Endothelial cell of umbilical vein (primary cell): ENCODE data around the gene PDE7B. TPM values are rescaled to one million over a fixed set of nuclear protein-coding genes. Genes with fewer than 3 reads are reported as not detected.

Source experiments
- BruUV-seq: library from RNA; stranded (reverse); fragments of 400-500 nt; replicated peaks from 2 replicates; lab custom pipeline; 2021; lab: Mats Ljungman, UMichigan
- CTCF ChIA-PET: fragments of 300-600, 350-600 bp; sonication (Branson Sonifier 250); formaldehyde crosslinking; loops from one replicate; lab custom pipeline; 2021; ENCODE audit warnings: antibody characterized with exemption, inconsistent platforms; lab: Charles Lee
- POLR2A ChIA-PET: fragments of 300-600, 350-600 bp; sonication (Branson Sonifier 250); formaldehyde crosslinking; loops from one replicate; lab custom pipeline; 2021; ENCODE audit warnings: antibody characterized with exemption, inconsistent platforms; lab: Charles Lee
- DNase-seq: peaks from one replicate; pipeline ENCODE4 v3.0.0-alpha.2; 2011; ENCODE audit warnings: low read depth, low spot score
- FAIRE-seq: peaks from 2 replicates; lab custom pipeline; 2011; peaks lifted over from hg19 to GRCh38; lab: Jason Lieb, UNC
- H2AFZ ChIP-seq: 2 replicates; pipeline ENCODE4 v1.6.0; 2012; ENCODE audit warnings: low read depth, low read length, control low read depth, inconsistent platforms
- H3K27ac ChIP-seq: 2 replicates; pipeline ENCODE4 v1.5.1; 2011; ENCODE audit warnings: low read depth, mild to moderate bottlenecking, control low read depth, low read length, moderate library complexity; ENCODE audit not compliant: insufficient read depth
- H3K27me3 ChIP-seq, 2 experiments: 2 replicates each; pipeline versions ENCODE4 v1.6.0 to v1.6.1; 2011; ENCODE audit warnings: low read length in 2 of 2, mixed read lengths in 1 of 2; ENCODE audit not compliant: control insufficient read depth in 2 of 2, insufficient read depth in 2 of 2
- H3K36me3 ChIP-seq, 2 experiments: 2 replicates in 1 of 2; 3 replicates in 1 of 2; pipeline ENCODE4 v1.5.1; 2011; ENCODE audit warnings: low read length in 2 of 2, mild to moderate bottlenecking in 1 of 2, moderate library complexity in 1 of 2; ENCODE audit not compliant: control insufficient read depth in 2 of 2, insufficient read depth in 2 of 2; ENCODE audit errors: extremely low read depth in 1 of 2
- H3K4me1 ChIP-seq: 3 replicates; pipeline ENCODE4 v1.5.1; 2011; ENCODE audit warnings: mild to moderate bottlenecking, low read length; ENCODE audit not compliant: control insufficient read depth, insufficient read depth; ENCODE audit errors: extremely low read depth
- H3K4me2 ChIP-seq: 2 replicates; pipeline ENCODE4 v1.6.1; 2011; ENCODE audit warnings: low read length, control low read depth, mixed read lengths; ENCODE audit not compliant: insufficient read depth
- H3K4me3 ChIP-seq, 3 experiments: fragments of 200-600 bp in 1 of 3; sonication (generic), shearing (Covaris generic) in 1 of 3; replicated peaks in 1 of 3; 2 replicates each; pipeline ENCODE4 v1.5.1; 2011 to 2016; ENCODE audit warnings: control low read depth in 3 of 3, low read length in 3 of 3, mild to moderate bottlenecking in 2 of 3, inconsistent platforms in 1 of 3, low read depth in 1 of 3, moderate library complexity in 1 of 3; ENCODE audit not compliant: insufficient read depth in 1 of 3
- H3K79me2 ChIP-seq: 2 replicates; pipeline ENCODE4 v1.6.0; 2012; ENCODE audit warnings: low read length, inconsistent platforms; ENCODE audit not compliant: control insufficient read depth, insufficient read depth
- H3K9ac ChIP-seq: replicated peaks from 2 replicates; pipeline ENCODE3; 2011; ENCODE audit warnings: low read length, control low read depth; ENCODE audit not compliant: insufficient read depth; ENCODE audit errors: extremely low read depth
- H3K9me1 ChIP-seq: replicated peaks from 3 replicates; pipeline ENCODE4 v1.6.0; 2011; ENCODE audit warnings: mild to moderate bottlenecking, low read length; ENCODE audit not compliant: control insufficient read depth, insufficient read depth; ENCODE audit errors: extremely low read depth
- H3K9me3 ChIP-seq: replicated peaks from 2 replicates; pipeline ENCODE4 v1.5.1; 2012; ENCODE audit warnings: low read length, inconsistent platforms; ENCODE audit not compliant: control insufficient read depth, insufficient read depth
- H4K20me1 ChIP-seq: replicated peaks from 2 replicates; pipeline ENCODE3; 2011; ENCODE audit warnings: mild to moderate bottlenecking, low read length; ENCODE audit not compliant: control insufficient read depth, insufficient read depth; ENCODE audit errors: extremely low read depth
- CTCF ChIP-seq, 2 donors: IDR thresholded peaks; 1 replicate in 1 of 2; 2 replicates in 1 of 2; pipeline ENCODE4 v1.5.1; 2011; ENCODE audit warnings: low read length in 2 of 2, mild to moderate bottlenecking in 2 of 2, moderate library complexity in 2 of 2, control low read depth in 1 of 2, inconsistent platforms in 1 of 2, low read depth in 1 of 2; ENCODE audit not compliant: insufficient read depth in 1 of 2; ENCODE audit errors: extremely low read depth in 1 of 2
- EZH2 ChIP-seq: IDR thresholded peaks from 2 replicates; pipeline ENCODE4 v1.6.1; 2012; ENCODE audit warnings: borderline replicate concordance, low read depth, mild to moderate bottlenecking, moderate library complexity, low read length, inconsistent platforms; ENCODE audit not compliant: severe bottlenecking
- FOS ChIP-seq: IDR thresholded peaks from 2 replicates; pipeline ENCODE4 v1.6.1; 2011; ENCODE audit warnings: mild to moderate bottlenecking, low read length, moderate library complexity, borderline replicate concordance; ENCODE audit not compliant: insufficient read depth
- GATA2 ChIP-seq: IDR thresholded peaks from 2 replicates; pipeline ENCODE4 v1.7.0; 2011; ENCODE audit warnings: low read depth, mild to moderate bottlenecking, moderate library complexity, mixed read lengths, low read length; ENCODE audit not compliant: insufficient read length, insufficient read depth
- JUN ChIP-seq: IDR thresholded peaks from 2 replicates; pipeline ENCODE4 v1.6.1; 2011; ENCODE audit warnings: borderline replicate concordance, low read depth; ENCODE audit not compliant: insufficient read length, insufficient read depth
- MAX ChIP-seq: IDR thresholded peaks from 2 replicates; pipeline ENCODE4 v1.6.1; 2011; ENCODE audit not compliant: insufficient read depth, insufficient read length
- MYC ChIP-seq: IDR thresholded peaks from one replicate; pipeline ENCODE4 v1.6.1; 2011; ENCODE audit warnings: mild to moderate bottlenecking, low read depth, low read length
- POLR2A ChIP-seq: IDR thresholded peaks from 2 replicates; pipeline ENCODE4 v1.6.1; 2012; ENCODE audit warnings: low read depth, mild to moderate bottlenecking, control low read depth, low read length
- POLR2AphosphoS5 ChIP-seq: IDR thresholded peaks from 2 replicates; pipeline ENCODE4 v1.6.1; 2012; ENCODE audit warnings: low read depth, mild to moderate bottlenecking, control low read depth, low read length, moderate library complexity; ENCODE audit not compliant: insufficient read depth
- dilution Hi-C: fragments of 300-500 bp; cut with MboI; formaldehyde crosslinking; loops from one replicate; pipeline ENCODE4 v1.15.0; 2019; ENCODE audit warnings: low sequenced_read_pairs; ENCODE audit not compliant: extremely low pct_ligation_motif_present
- intact Hi-C: fragments of 100-400 bp; cut with micrococcal nuclease; formaldehyde crosslinking; loops from one replicate; pipeline ENCODE4 v1.10.0; 2022
- polyA plus RNA-seq, 4 experiments: library from polyadenylated mRNA; depleted of rRNA in 3 of 4; stranded (reverse) in 3 of 4; unstranded in 1 of 4; fragments of >200 nt; gene quantifications; 2 replicates each; pipeline versions ENCODE4 v1.2.1 to v1.2.3, GENCODE V29; 2011 to 2012; ENCODE audit warnings: missing spikeins in 1 of 4
- total RNA-seq: library from RNA; stranded (reverse); gene quantifications from 2 replicates; pipeline ENCODE4 v1.2.3, GENCODE V29; 2021

PDE7B gene
- total and polyA plus RNA-seq, 2 donors (not counting 3 experiments of a cell fraction or from before 2014, with no cell fraction given), result 20.6 to 25.1 TPM

DNA sequence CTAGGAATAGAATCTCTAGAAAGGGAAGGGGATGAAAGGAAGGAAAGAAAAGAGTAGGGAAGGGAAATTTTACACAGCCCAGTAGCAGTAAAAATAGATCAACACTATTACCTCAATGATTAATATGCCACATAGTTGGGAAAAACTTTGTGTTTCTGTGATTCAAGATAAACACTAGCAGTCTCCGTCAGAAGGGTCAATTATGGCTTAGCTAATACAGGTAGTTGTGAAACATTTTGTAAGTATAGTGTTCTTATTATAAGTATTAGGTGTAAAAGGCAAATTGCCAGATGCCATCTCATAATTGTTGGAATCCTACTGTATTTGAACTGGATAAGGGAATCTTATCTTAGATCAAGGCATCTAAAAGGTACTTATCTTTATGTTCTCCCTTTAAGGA is 232.9 kb downstream of the PDE7B start:
- intact Hi-C loops (no loop called here), dilution Hi-C loops (no loop called here)
- no peak overlapping the region for H3K4me3 ChIP-seq
- no peak overlapping the region for H3K4me2 ChIP-seq
- BruUV-seq, result no TSS peak
- TF ChIP-seq JUN, result no peak
- TF ChIP-seq POLR2AphosphoS5, result no peak
- DNase-seq (no peak), FAIRE-seq (no peak)
- no peaks in the 10 kb centered on the region for H3K36me3 ChIP-seq
- POLR2A ChIA-PET, result no interaction called here
- H3K27ac ChIP-seq, result no peak overlapping the region
- CTCF ChIA-PET, result interaction anchor here (1.0 kb wide), 1 partner anchor 52 kb away, joined by 3 read pairs; no protein-coding TSS in a partner anchor
- no peaks in the 10 kb centered on the region for H4K20me1 ChIP-seq
- no peaks in the 10 kb centered on the region for H3K9me3 ChIP-seq
- no peaks in the 10 kb centered on the region for H3K9me1 ChIP-seq
- no peak overlapping the region for H2AFZ ChIP-seq
- H3K9ac ChIP-seq, result no peak overlapping the region
- no peaks in the 10 kb centered on the region for H3K27me3 ChIP-seq
- peaks cover 35% of the 10 kb centered on the region for H3K79me2 ChIP-seq
- peaks cover 7% of the 10 kb centered on the region for H3K4me1 ChIP-seq

- Histone ChIP-seq H2AFZ (no peak overlapping the region), H3K9me3 (no peaks in the 10 kb centered on the region), H3K4me2 (no peak overlapping the region), H3K27me3 (no peaks in the 10 kb centered on the region), H4K20me1 (no peaks in the 10 kb centered on the region), H3K79me2 (peaks cover 35% of the 10 kb centered on the region), H3K4me1 (peaks cover 7% of the 10 kb centered on the region), H3K9ac (no peak overlapping the region), H3K36me3 (no peaks in the 10 kb centered on the region), H3K27ac (no peak overlapping the region), H3K4me3 (no peak overlapping the region), H3K9me1 (no peaks in the 10 kb centered on the region)
- FAIRE-seq (no peak), DNase-seq (no peak)
- CTCF ChIA-PET, result interaction anchor here (1.3 kb wide), 1 partner anchor 53 kb away, joined by 4 read pairs; no protein-coding TSS in a partner anchor
- BruUV-seq, result no TSS peak
- intact Hi-C loops (no loop called here), dilution Hi-C loops (no loop called here)
- no peak for TF ChIP-seq GATA2
- no peak for TF ChIP-seq POLR2A
- no peak for TF ChIP-seq CTCF (IDR thresholded peaks at IDR 0.05; ENCODE audit: extremely low read depth in 1 of 2, insufficient read depth in 1 of 2, low read depth in 1 of 2, low read length in 2 of 2)
- no peak for TF ChIP-seq EZH2
- no peak for TF ChIP-seq MYC
- no peak for TF ChIP-seq JUN
- no peak for TF ChIP-seq FOS
- TF ChIP-seq POLR2AphosphoS5, result no peak
- no peak for TF ChIP-seq MAX
- POLR2A ChIA-PET, result interaction anchor here (0.7 kb wide), 1 partner anchor 9 kb away, joined by 3 read pairs; no protein-coding TSS in a partner anchor
Measured at GRCh38 chr6:136085370-136086115, 234.0 kb downstream of the PDE7B start.
